Breast epithelium (tissue), 4 donors: ENCODE results near the gene SOCS3. TPM values are rescaled to one million over a fixed set of nuclear protein-coding genes. Genes with fewer than 3 reads are reported as not detected.

ENCODE experiments used
- DNase-seq, 2 donors: peaks; one replicate each; pipeline ENCODE4 v3.0.0-alpha.2; 2019; ENCODE audit warnings: low spot score in 2 of 2
- H3K27ac ChIP-seq, 2 donors: fragments of 200-600 bp; sonication (generic) in 1 of 2; one replicate each; pipeline ENCODE4 v1.5.1; 2016 to 2019; ENCODE audit warnings: mild to moderate bottlenecking in 1 of 2
- H3K27me3 ChIP-seq, 2 donors: fragments of 200-600 bp; sonication (generic) in 1 of 2; one replicate each; pipeline versions ENCODE4 v1.5.1 to v1.6.0; 2017 to 2019; ENCODE audit warnings: control low read depth in 1 of 2, mild to moderate bottlenecking in 1 of 2
- H3K36me3 ChIP-seq: fragments of 200-600 bp; one replicate; pipeline ENCODE4 v1.5.1; 2019
- H3K4me1 ChIP-seq, 2 donors: fragments of 200-600 bp; sonication (generic); one replicate each; pipeline ENCODE4 v1.5.1; 2016 to 2019; ENCODE audit warnings: control low read depth in 1 of 2
- H3K4me3 ChIP-seq, 3 donors: fragments of 200-600 bp; sonication (generic); 1 replicate in 2 of 3; 2 replicates in 1 of 3; pipeline ENCODE4 v1.5.1; 2016 to 2019; ENCODE audit warnings: mild to moderate bottlenecking in 3 of 3, moderate library complexity in 2 of 3
- H3K9me3 ChIP-seq, 2 donors: fragments of 200-600 bp; sonication (generic) in 1 of 2; one replicate each; pipeline ENCODE4 v1.5.1; 2016 to 2019; ENCODE audit warnings: control low read depth in 1 of 2
- POLR2A ChIP-seq: fragments of 450-650 bp; IDR thresholded peaks from one replicate; pipeline ENCODE4 v1.6.1; 2016; ENCODE audit warnings: antibody characterized with exemption, mild to moderate bottlenecking, moderate library complexity
- POLR2AphosphoS5 ChIP-seq, 3 donors: sonication (generic); formaldehyde crosslinking; IDR thresholded peaks; one replicate each; pipeline ENCODE4 v1.6.1; 2017; ENCODE audit warnings: antibody characterized with exemption in 3 of 3
- intact Hi-C: fragments of 100-400 bp; cut with DNase I; formaldehyde crosslinking; loops from one replicate; pipeline ENCODE4 v1.15.1; 2023; ENCODE audit warnings: low total_unique reads
- total RNA-seq, 3 donors: library from RNA; depleted of rRNA; stranded (reverse); fragments of >200 nt; gene quantifications; one replicate each; pipeline ENCODE4 v1.1.0, GENCODE V29; 2016
- TF ChIP-seq, protein P1 (sequence below), 3 donors: fragments of 450-650 bp; IDR thresholded peaks; one replicate each; pipeline ENCODE4 v1.5.1; 2016 to 2017; ENCODE audit warnings: antibody characterized with exemption in 3 of 3, mild to moderate bottlenecking in 3 of 3, moderate library complexity in 3 of 3

The SOCS3 gene
- total RNA-seq, 3 donors from 2014 or later = 58.1 to 190 (median 76.4) TPM

DNA sequence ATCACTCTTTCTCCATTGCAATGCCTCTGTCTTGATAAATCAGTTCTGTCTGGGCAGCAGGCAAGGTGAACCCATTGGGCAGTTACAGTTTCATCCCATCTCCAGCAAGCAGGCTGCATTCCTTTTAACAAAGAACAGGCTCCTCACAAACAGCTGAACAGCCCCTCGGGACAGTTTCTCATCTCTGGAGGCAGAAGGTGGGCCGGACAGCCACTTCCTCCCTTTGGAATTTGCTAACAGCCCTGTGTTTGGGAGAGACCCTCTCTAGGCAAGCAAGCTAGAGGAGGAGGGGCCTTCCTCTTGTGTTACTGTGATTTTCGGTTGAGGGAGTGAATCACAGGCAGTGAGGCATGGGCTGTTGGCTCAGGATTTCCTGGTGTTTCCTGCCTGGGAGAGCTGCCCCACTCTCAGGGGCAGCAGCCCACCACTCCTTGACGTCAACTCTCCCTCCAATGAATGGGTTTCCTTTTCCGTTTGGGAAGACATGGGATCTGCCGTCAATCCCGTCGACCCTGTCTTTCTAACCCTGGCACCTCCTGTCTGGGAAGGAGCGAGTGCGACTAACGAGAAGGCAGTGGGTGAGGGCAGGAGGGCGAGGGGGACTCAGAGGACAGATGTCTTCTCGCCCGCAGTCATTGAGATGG, 14.9 kb upstream of the SOCS3 start:
- TF ChIP-seq POLR2AphosphoS5 (IDR thresholded peaks at IDR 0.05) (peak in 1 of 3 donors; percentile 54), POLR2A (no peak)
- Histone ChIP-seq H3K4me3 (no peak overlapping the region), H3K4me1 (peaks cover 9 to 17% of the 10 kb centered on the region in 2 donors), H3K27me3 (no peaks in the 10 kb centered on the region), H3K9me3 (no peaks in the 10 kb centered on the region), H3K36me3 (no peaks in the 10 kb centered on the region), H3K27ac (peak overlapping the region; percentile 65 to 94)
- no peak for DNase-seq
- intact Hi-C loops = no loop called here

DNA sequence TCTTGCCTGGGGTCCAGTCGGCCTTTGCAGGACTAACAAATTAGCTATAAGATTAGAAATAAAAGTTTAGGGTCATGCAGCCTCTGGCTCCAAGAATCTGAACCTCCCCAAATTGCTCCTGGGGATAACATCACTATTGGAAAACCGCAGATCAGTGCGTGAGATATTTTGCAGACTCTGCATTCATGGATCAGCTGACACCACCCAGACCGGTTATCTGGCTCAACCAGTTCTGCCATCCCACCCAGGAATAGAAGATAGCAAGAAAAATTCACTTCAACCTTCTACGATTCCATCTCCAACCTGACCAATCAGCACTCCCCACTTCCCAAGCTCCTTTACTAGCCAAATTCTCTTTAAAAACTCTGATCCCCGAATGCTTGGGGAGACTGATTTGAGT, 14.3 kb upstream of the SOCS3 start:
- Histone ChIP-seq H3K4me1 (peaks cover 9 to 11% of the 10 kb centered on the region in 2 donors), H3K9me3 (no peaks in the 10 kb centered on the region), H3K36me3 (no peaks in the 10 kb centered on the region), H3K27me3 (no peaks in the 10 kb centered on the region), H3K4me3 (no peak overlapping the region), H3K27ac (peak overlapping the region; percentile 65 to 94)
- intact Hi-C loops = no loop called here
- no peak for DNase-seq
- TF ChIP-seq POLR2AphosphoS5 (IDR thresholded peaks at IDR 0.05) = no peak
- TF ChIP-seq, protein P1, sequence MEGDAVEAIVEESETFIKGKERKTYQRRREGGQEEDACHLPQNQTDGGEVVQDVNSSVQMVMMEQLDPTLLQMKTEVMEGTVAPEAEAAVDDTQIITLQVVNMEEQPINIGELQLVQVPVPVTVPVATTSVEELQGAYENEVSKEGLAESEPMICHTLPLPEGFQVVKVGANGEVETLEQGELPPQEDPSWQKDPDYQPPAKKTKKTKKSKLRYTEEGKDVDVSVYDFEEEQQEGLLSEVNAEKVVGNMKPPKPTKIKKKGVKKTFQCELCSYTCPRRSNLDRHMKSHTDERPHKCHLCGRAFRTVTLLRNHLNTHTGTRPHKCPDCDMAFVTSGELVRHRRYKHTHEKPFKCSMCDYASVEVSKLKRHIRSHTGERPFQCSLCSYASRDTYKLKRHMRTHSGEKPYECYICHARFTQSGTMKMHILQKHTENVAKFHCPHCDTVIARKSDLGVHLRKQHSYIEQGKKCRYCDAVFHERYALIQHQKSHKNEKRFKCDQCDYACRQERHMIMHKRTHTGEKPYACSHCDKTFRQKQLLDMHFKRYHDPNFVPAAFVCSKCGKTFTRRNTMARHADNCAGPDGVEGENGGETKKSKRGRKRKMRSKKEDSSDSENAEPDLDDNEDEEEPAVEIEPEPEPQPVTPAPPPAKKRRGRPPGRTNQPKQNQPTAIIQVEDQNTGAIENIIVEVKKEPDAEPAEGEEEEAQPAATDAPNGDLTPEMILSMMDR (IDR thresholded peaks at IDR 0.05) = no peak
- TF ChIP-seq POLR2A = no peak

DNA sequence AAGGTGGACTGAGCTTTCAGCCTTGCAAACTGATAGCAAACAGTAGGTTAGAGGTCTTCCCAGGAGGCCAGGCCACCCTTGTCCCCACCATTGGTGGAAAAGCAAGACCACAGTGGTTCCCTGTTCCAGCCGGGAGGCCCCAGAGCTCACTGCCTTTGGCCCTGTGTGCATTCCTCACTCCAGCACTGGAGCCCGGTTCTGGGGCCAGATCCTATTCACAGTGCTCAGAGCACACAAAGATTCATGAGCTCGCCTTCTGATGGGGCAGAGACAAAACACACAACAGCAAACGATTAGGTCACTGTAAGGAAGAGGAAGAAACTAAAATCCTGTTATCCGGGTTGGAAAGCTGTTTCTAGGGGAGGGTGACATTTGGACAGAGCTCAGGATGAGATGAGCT, 13.0 kb upstream of the SOCS3 start:
- H3K4me1 ChIP-seq = peaks cover 9 to 10% of the 10 kb centered on the region in 2 donors
- H3K9me3 ChIP-seq = no peaks in the 10 kb centered on the region
- DNase-seq = no peak
- H3K27me3 ChIP-seq = no peaks in the 10 kb centered on the region
- intact Hi-C loops = no loop called here
- TF ChIP-seq POLR2AphosphoS5 (IDR thresholded peaks at IDR 0.05) (no peak), POLR2A (no peak)
- TF ChIP-seq, protein P1 (IDR thresholded peaks at IDR 0.05) = no peak
- H3K36me3 ChIP-seq = no peaks in the 10 kb centered on the region
- H3K4me3 ChIP-seq = no peak overlapping the region
- peak overlapping the region in 1 of 2 donors; percentile 19 for H3K27ac ChIP-seq

DNA sequence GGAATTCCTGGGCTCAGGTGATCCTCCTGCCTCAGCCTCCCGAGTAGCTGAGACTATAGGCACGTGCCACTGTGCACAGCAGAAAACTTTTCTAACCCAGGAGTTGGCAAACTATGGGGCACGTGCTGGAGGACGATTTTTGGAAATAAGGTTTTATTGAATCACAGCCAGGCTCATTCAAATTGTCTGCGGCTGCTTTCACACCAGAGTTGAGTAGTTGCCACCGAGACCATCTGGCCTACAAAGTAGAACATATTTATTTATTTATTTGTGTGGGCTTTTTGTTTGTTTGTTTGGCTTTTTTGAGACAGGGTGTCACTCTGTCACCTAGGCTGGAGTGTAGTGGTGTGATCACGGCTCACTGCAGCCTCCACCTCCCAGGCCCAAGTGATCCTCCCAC, 11.2 kb upstream of the SOCS3 start:
- no peaks in the 10 kb centered on the region for H3K36me3 ChIP-seq
- TF ChIP-seq POLR2A (no peak), POLR2AphosphoS5 (IDR thresholded peaks at IDR 0.05) (no peak)
- TF ChIP-seq, protein P1 (IDR thresholded peaks at IDR 0.05) = no peak
- H3K4me1 ChIP-seq = peaks cover 12 to 18% of the 10 kb centered on the region in 2 donors
- intact Hi-C loops = no loop called here
- no peak for DNase-seq
- no peak overlapping the region for H3K4me3 ChIP-seq
- H3K27me3 ChIP-seq = no peaks in the 10 kb centered on the region
- no peak overlapping the region for H3K27ac ChIP-seq
- no peaks in the 10 kb centered on the region for H3K9me3 ChIP-seq

DNA sequence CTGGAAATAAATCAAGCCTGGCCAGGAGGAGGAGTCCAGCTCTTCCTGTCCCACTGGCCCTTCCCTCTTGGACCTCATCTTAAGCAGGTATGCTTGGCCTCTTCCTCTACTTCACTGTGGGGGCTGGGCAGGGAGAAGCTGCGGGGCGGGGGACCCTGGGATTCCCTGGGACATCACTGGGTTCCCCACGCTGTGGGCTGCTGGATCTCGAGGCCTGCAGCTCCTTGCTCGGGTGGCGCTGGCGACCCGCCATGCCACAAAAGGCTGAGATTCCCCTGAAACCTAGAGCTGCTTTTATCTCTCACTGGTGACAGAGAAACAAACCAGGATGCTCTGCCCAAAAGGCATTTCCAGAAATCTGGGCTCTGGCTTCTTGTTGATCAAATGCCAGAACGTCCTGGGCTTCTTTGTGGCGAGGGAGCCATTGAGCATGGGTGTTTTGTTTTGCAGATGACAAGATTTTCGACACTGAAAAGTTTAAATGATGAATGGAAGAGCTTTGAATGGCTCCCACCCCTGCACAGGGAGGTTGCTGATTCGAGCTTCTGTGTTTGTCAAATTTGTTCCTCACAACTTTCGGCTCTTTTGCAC, 10.0 kb upstream of the SOCS3 start:
- Histone ChIP-seq H3K9me3 (no peaks in the 10 kb centered on the region), H3K4me1 (peaks cover 19 to 20% of the 10 kb centered on the region in 2 donors), H3K4me3 (no peak overlapping the region), H3K36me3 (no peaks in the 10 kb centered on the region), H3K27ac (peak overlapping the region; percentile 58 to 74), H3K27me3 (no peaks in the 10 kb centered on the region)
- TF ChIP-seq POLR2A (no peak), POLR2AphosphoS5 (IDR thresholded peaks at IDR 0.05) (no peak)
- TF ChIP-seq, protein P1 (IDR thresholded peaks at IDR 0.05) = no peak
- no peak for DNase-seq
- intact Hi-C loops = no loop called here
